ENCODE results near the gene ESYT3.

The ESYT3 gene

DNA sequence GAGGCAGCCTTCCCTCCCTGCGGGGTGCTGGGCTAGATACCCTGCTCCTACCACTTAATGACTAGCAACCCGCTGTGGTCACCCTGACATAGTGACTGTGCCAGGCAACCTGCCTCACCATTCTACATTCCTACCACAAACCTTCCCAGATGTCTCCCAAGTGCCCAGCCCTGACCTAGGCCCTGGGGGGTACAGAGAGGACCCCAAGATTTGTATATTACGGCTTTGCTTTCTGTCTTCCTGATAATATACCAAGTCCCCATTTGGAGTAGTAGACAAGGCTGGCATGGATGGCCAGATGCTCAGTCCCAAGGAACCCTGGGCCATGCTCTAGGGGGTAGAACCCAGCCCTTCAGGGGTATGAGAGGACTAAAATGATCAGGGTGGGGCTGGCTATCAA is 31.0 kb downstream of the ESYT3 start:
- Histone ChIP-seq H3K4me3 (ENCODE audit: insufficient read depth, low read length, poor library complexity, severe bottlenecking) (no peak overlapping the region), H2AFZ (ENCODE audit: low read depth, low read length, severe bottlenecking) (no peak overlapping the region), H3F3A (ENCODE audit: insufficient read depth) (no peaks in the 10 kb centered on the region), H3K27me3 (ENCODE audit: low read length) (no peaks in the 10 kb centered on the region), H4K20me1 (ENCODE audit: low read depth, low read length) (no peaks in the 10 kb centered on the region), H3K9me3 (ENCODE audit: insufficient read depth, low read length) (no peaks in the 10 kb centered on the region), H3K4me2 (ENCODE audit: low read depth, low read length, poor library complexity, severe bottlenecking) (no peak overlapping the region), H3K27ac (ENCODE audit: low read depth, low read length) (no peak overlapping the region), H3K9ac (ENCODE audit: low read length) (no peak overlapping the region), H3K36me3 (ENCODE audit: low read length) (no peaks in the 10 kb centered on the region), H3K79me2 (ENCODE audit: insufficient read depth, low read length) (no peaks in the 10 kb centered on the region), H3K9me2 (replicated peaks; ENCODE audit: insufficient read depth, low read length) (no peaks in the 10 kb centered on the region)
- TF ChIP-seq CTCF (IDR thresholded peaks at IDR 0.05; ENCODE audit: insufficient read depth, low read length, poor library complexity, severe bottlenecking) = no peak
- no peak for TF ChIP-seq EZH2phosphoT487 (conservative IDR thresholded peaks at IDR 0.05; ENCODE audit: low read length)

DNA sequence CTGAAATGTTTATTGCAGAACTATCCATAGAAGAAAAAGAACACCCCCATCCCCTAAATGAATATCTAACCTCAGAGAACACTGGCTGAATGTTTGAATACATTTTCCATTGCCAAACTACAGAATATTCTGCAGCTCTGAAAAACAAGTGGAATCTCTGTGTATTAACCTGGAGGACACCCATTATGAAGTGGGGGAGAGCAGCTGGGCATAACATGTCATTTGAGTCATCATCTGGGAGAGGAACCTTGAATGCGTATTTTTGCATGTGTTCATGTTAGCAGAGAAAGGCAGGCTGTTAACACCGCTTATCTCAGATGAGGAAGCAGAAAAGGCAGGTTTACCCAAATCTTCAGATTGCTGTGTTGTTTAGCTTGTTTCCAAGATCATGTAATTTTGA is 31.5 kb downstream of the ESYT3 start:
- H3K79me2 ChIP-seq (ENCODE audit: insufficient read depth, low read length) = no peaks in the 10 kb centered on the region
- no peaks in the 10 kb centered on the region for H3K36me3 ChIP-seq (ENCODE audit: low read length)
- no peak for TF ChIP-seq EZH2phosphoT487 (conservative IDR thresholded peaks at IDR 0.05; ENCODE audit: low read length)
- TF ChIP-seq CTCF (IDR thresholded peaks at IDR 0.05; ENCODE audit: insufficient read depth, low read length, poor library complexity, severe bottlenecking) = no peak
- no peak overlapping the region for H3K9ac ChIP-seq (ENCODE audit: low read length)
- no peak overlapping the region for H3K4me3 ChIP-seq (ENCODE audit: insufficient read depth, low read length, poor library complexity, severe bottlenecking)
- no peaks in the 10 kb centered on the region for H3K27me3 ChIP-seq (ENCODE audit: low read length)
- H3F3A ChIP-seq (ENCODE audit: insufficient read depth) = no peaks in the 10 kb centered on the region
- H3K9me3 ChIP-seq (ENCODE audit: insufficient read depth, low read length) = no peaks in the 10 kb centered on the region
- no peak overlapping the region for H3K4me2 ChIP-seq (ENCODE audit: low read depth, low read length, poor library complexity, severe bottlenecking)
- no peaks in the 10 kb centered on the region for H4K20me1 ChIP-seq (ENCODE audit: low read depth, low read length)
- no peak overlapping the region for H2AFZ ChIP-seq (ENCODE audit: low read depth, low read length, severe bottlenecking)
- no peak overlapping the region for H3K27ac ChIP-seq (ENCODE audit: low read depth, low read length)
- no peaks in the 10 kb centered on the region for H3K9me2 ChIP-seq (replicated peaks; ENCODE audit: insufficient read depth, low read length)

- TF ChIP-seq CTCF (IDR thresholded peaks at IDR 0.05; ENCODE audit: insufficient read depth, low read length, poor library complexity, severe bottlenecking) = no peak
- no peak for TF ChIP-seq EZH2phosphoT487 (conservative IDR thresholded peaks at IDR 0.05; ENCODE audit: low read length)
- Histone ChIP-seq H2AFZ (ENCODE audit: low read depth, low read length, severe bottlenecking) (no peak overlapping the region), H3K27ac (ENCODE audit: low read depth, low read length) (no peak overlapping the region), H3K4me2 (ENCODE audit: low read depth, low read length, poor library complexity, severe bottlenecking) (no peak overlapping the region), H3K79me2 (ENCODE audit: insufficient read depth, low read length) (no peaks in the 10 kb centered on the region), H3K27me3 (ENCODE audit: low read length) (no peaks in the 10 kb centered on the region), H3K36me3 (ENCODE audit: low read length) (no peaks in the 10 kb centered on the region), H4K20me1 (ENCODE audit: low read depth, low read length) (no peaks in the 10 kb centered on the region), H3K9ac (ENCODE audit: low read length) (no peak overlapping the region), H3K4me3 (ENCODE audit: insufficient read depth, low read length, poor library complexity, severe bottlenecking) (no peak overlapping the region), H3F3A (ENCODE audit: insufficient read depth) (no peaks in the 10 kb centered on the region), H3K9me2 (replicated peaks; ENCODE audit: insufficient read depth, low read length) (no peaks in the 10 kb centered on the region), H3K9me3 (ENCODE audit: insufficient read depth, low read length) (no peaks in the 10 kb centered on the region)
These were observed 33.5 kb downstream of the ESYT3 start for GRCh38 chr3:138467931-138468330.

DNA sequence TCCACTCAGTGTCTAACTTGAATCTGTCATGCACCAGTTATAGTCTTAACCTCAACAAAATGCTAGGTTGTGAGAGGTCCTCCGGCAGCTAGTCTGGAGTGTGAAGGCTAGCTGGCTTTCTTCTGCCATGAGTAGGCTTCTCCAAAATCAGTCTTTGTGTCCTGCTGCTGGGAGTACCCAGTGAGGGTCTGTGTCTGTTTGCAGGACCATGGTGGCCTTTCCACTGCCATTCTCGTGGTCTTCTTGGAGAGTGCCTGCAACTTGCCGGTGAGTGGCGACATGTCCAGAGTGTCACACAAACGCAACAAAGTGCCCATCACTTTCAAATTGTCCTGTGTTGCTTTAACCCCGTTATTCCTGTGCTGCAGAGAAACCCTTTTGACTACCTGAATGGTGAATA is 34.0 kb downstream of the ESYT3 start:
- Histone ChIP-seq H3K27me3 (ENCODE audit: low read length) (no peaks in the 10 kb centered on the region), H3K27ac (ENCODE audit: low read depth, low read length) (no peak overlapping the region), H3K4me3 (ENCODE audit: insufficient read depth, low read length, poor library complexity, severe bottlenecking) (no peak overlapping the region), H3F3A (ENCODE audit: insufficient read depth) (no peaks in the 10 kb centered on the region), H3K79me2 (ENCODE audit: insufficient read depth, low read length) (no peaks in the 10 kb centered on the region), H3K36me3 (ENCODE audit: low read length) (no peaks in the 10 kb centered on the region), H3K4me2 (ENCODE audit: low read depth, low read length, poor library complexity, severe bottlenecking) (no peak overlapping the region), H3K9me2 (replicated peaks; ENCODE audit: insufficient read depth, low read length) (no peaks in the 10 kb centered on the region), H2AFZ (ENCODE audit: low read depth, low read length, severe bottlenecking) (no peak overlapping the region), H3K9ac (ENCODE audit: low read length) (no peak overlapping the region), H3K9me3 (ENCODE audit: insufficient read depth, low read length) (no peaks in the 10 kb centered on the region), H4K20me1 (ENCODE audit: low read depth, low read length) (no peaks in the 10 kb centered on the region)
- TF ChIP-seq EZH2phosphoT487 (conservative IDR thresholded peaks at IDR 0.05; ENCODE audit: low read length) (no peak), CTCF (IDR thresholded peaks at IDR 0.05; ENCODE audit: insufficient read depth, low read length, poor library complexity, severe bottlenecking) (no peak)
